Erythroblast (primary cell): ENCODE data around the gene MCTP1.

Experiments
- GATA1 ChIP-seq: IDR thresholded peaks from 2 replicates; pipeline ENCODE4 v1.6.1; 2011; ENCODE audit warnings: low read depth, mild to moderate bottlenecking, control low read depth, low read length, moderate library complexity
- POLR2A ChIP-seq: IDR thresholded peaks from 2 replicates; pipeline ENCODE4 v1.6.1; 2011; ENCODE audit warnings: mild to moderate bottlenecking, low read length

DNA sequence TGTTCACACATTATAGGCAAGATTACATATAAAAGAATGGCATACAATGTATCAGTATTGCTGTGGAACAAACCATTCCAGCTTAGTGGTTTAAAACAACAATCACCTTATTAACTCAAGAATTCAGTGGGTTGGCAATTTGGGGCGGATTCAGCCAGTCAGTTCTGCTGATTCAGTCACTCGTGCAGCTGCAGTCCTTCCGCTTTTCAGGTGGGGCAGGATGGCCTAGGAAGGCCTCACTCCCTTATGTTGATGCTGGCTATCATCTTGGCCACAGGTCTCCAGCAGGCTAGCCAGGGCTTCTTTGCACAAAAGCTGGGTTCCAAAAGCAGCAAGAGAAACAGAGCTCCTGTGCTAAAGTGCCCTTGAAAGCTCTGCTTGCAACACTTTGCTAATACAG is 150.6 kb downstream of the MCTP1 start:
- TF ChIP-seq POLR2A (no peak), GATA1 (no peak)
